Naive thymus-derived CD8-positive, alpha-beta T cell (primary cell): Measurements from ENCODE around the gene S100A7A. TPM values are rescaled to one million over a fixed set of nuclear protein-coding genes. Genes with fewer than 3 reads are reported as not detected.
"Not testable (repeated sequence)": the region's sequence is repeated elsewhere in the genome, so short reads cannot be mapped to it uniquely, and the experiment has no call there.

Experiments used
- ATAC-seq, 2 donors: fragments of 150-1000 bp; cut with Tn5 transposase in 1 of 2; sonication (Bioruptor Pico), chemical (Tn5 transposase) in 1 of 2; 1 replicate in 1 of 2; 2 replicates in 1 of 2; pipeline ENCODE4 v1.10.0; 2021; ENCODE audit warnings: mild to moderate bottlenecking in 2 of 2, moderate library complexity in 2 of 2
- POLR2A ChIA-PET: fragments of 350-600 bp; sonication (Branson Sonifier 250); formaldehyde crosslinking; loops from one replicate; lab custom pipeline; 2021; ENCODE audit warnings: antibody characterized with exemption; lab: Charles Lee
- DNase-seq, 10 donors: peaks; one replicate each; pipeline versions ENCODE4 v3.0.0 to v3.0.0-alpha.2; 2020 to 2022
- H3K27ac Mint-ChIP-seq, 10 donors: one replicate each; pipeline ENCODE4 v1.8.0; 2020 to 2022; ENCODE audit warnings: mild to moderate bottlenecking in 10 of 10, mixed read lengths in 10 of 10, moderate library complexity in 4 of 10, inconsistent platforms in 1 of 10
- H3K27me3 Mint-ChIP-seq, 5 donors: one replicate each; pipeline ENCODE4 v1.8.0; 2021 to 2022; ENCODE audit warnings: mixed read lengths in 5 of 5
- H3K36me3 Mint-ChIP-seq, 3 donors: one replicate each; pipeline ENCODE4 v1.8.0; 2020 to 2022; ENCODE audit warnings: mixed read lengths in 3 of 3, mild to moderate bottlenecking in 2 of 3, inconsistent platforms in 1 of 3
- H3K4me1 Mint-ChIP-seq, 4 donors: one replicate each; pipeline ENCODE4 v1.8.0; 2021 to 2022; ENCODE audit warnings: mixed read lengths in 4 of 4
- H3K4me3 Mint-ChIP-seq, 10 donors: one replicate each; pipeline ENCODE4 v1.8.0; 2020 to 2022; ENCODE audit warnings: mild to moderate bottlenecking in 10 of 10, mixed read lengths in 10 of 10, moderate library complexity in 6 of 10, inconsistent platforms in 1 of 10
- H3K9me3 Mint-ChIP-seq, 9 donors: one replicate each; pipeline ENCODE4 v1.8.0; 2020 to 2022; ENCODE audit warnings: mixed read lengths in 9 of 9, mild to moderate bottlenecking in 3 of 9, inconsistent platforms in 1 of 9, moderate library complexity in 1 of 9
- polyA plus RNA-seq, 3 donors: library from polyadenylated mRNA; unstranded; fragments of 300-500 nt; fragmentation: Illumina TruSeq; gene quantifications; one replicate each; pipeline ENCODE4 v1.2.3, GENCODE V29; 2021
- total RNA-seq, 8 experiments: library from RNA in 2 of 8; stranded (reverse) in 2 of 8; gene quantifications; one replicate each; pipeline ENCODE4 v1.2.3 and lab custom pipeline; 2021 to 2026

S100A7A gene
- total and polyA plus RNA-seq, 5 experiments from 2014 or later: not detected

- POLR2A ChIA-PET: no interaction called here
- H3K9me3 Mint-ChIP-seq: peaks cover 0 to 10% (median 3%) of the 10 kb centered on the region in 9 donors
- H3K27me3 Mint-ChIP-seq: peaks cover 21 to 42% (median 34%) of the 10 kb centered on the region in 5 donors
- no peaks in the 10 kb centered on the region for H3K36me3 Mint-ChIP-seq
- no peak overlapping the region for H3K4me3 Mint-ChIP-seq
- no peak overlapping the region for H3K27ac Mint-ChIP-seq
- DNase-seq (no peak), ATAC-seq (no peak)
- no peaks in the 10 kb centered on the region for H3K4me1 Mint-ChIP-seq
These were observed 992 bp downstream of the S100A7A start for GRCh38 chr1:153417136-153417888.

DNA sequence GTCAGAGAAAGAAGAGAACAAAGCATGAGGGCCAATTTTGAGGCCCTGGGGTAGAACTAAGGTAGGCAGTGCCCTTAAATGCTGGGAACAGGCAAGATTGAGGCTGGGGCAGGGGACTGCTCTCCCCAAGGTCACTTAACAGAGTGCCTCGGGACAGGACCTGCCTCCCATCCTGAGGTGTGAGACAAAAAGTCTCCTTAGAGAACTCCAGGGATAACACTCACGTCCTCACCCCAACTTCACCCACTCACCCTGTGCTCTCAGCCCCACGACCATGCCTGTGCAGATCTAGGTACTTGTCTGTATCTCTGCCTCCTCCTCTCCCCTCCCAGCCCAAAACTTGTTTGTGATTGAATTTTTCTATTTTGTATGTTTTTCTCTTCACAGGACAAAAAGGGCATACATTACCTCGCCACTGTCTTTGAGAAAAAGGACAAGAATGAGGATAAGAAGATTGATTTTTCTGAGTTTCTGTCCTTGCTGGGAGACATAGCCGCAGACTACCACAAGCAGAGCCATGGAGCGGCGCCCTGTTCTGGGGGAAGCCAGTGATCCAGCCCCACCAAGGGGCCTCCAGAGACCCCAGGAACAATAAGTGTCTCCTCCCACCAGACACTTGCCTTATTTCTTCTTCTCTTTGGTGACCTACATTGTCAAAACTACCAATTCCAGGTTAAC, 2.6 kb downstream of the S100A7A start:
- H3K4me1 Mint-ChIP-seq, POLR2A ChIA-PET: not testable (repeated sequence)

GRCh38 chr1:153419436-153419793, 3.1 kb downstream of the S100A7A start:
- H3K9me3 Mint-ChIP-seq, DNase-seq, POLR2A ChIA-PET, H3K4me1 Mint-ChIP-seq, H3K4me3 Mint-ChIP-seq, H3K36me3 Mint-ChIP-seq, ATAC-seq, H3K27ac Mint-ChIP-seq: not testable (repeated sequence)
- H3K27me3 Mint-ChIP-seq: peaks cover 22 to 52% (median 38%) of the 10 kb centered on the region in 5 donors

More for the DNA sequence above, 2.6 kb downstream of the S100A7A start:
- not testable (repeated sequence) for H3K36me3 Mint-ChIP-seq, DNase-seq, H3K4me3 Mint-ChIP-seq, ATAC-seq, H3K27ac Mint-ChIP-seq, H3K9me3 Mint-ChIP-seq
- peaks cover 21 to 47% (median 36%) of the 10 kb centered on the region in 5 donors for H3K27me3 Mint-ChIP-seq

- POLR2A ChIA-PET: no interaction called here
- ATAC-seq: no peak
- no peak overlapping the region for H3K27ac Mint-ChIP-seq
- H3K36me3 Mint-ChIP-seq: no peaks in the 10 kb centered on the region
- H3K9me3 Mint-ChIP-seq: peaks cover 0 to 4% (median 0%) of the 10 kb centered on the region in 9 donors
- DNase-seq: no peak
- peaks cover 25 to 61% (median 45%) of the 10 kb centered on the region in 5 donors for H3K27me3 Mint-ChIP-seq
- no peak overlapping the region for H3K4me3 Mint-ChIP-seq
- H3K4me1 Mint-ChIP-seq: no peaks in the 10 kb centered on the region
These were observed 4.0 kb downstream of the S100A7A start for GRCh38 chr1:153420306-153420705.

DNA sequence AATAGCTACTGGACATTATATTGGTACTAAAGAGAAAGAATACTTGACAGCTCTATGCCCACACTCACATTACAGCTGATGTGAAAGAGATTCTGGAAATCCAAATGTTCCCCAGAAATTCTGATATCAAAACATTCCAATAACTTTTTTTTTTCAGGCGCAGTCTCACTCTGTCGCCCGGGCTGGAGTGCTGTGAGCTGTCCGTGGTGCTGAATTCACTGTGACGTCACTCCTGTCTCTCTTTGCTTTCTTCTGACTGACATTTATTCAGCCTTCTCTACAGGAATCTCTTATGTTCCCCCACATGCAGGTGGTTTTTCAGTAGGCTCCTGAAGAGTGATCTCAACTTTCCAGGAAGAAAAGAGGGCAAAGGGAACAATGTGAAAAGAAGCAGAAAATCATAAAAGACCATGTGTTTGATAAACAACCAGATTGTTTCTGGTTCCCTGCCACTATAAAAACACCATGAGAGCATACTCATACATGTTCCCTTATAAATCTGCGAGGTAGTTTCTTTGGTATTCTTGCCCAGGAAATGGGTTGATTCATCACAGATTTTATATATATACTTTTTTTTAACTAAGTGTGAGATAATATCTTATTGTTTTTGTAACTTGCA, 6.2 kb downstream of the S100A7A start:
- no peak overlapping the region for H3K4me3 Mint-ChIP-seq
- no peaks in the 10 kb centered on the region for H3K36me3 Mint-ChIP-seq
- no peaks in the 10 kb centered on the region for H3K4me1 Mint-ChIP-seq
- peaks cover 29 to 81% (median 48%) of the 10 kb centered on the region in 5 donors for H3K27me3 Mint-ChIP-seq
- H3K27ac Mint-ChIP-seq: no peak overlapping the region
- peaks cover 0 to 4% (median 0%) of the 10 kb centered on the region in 9 donors for H3K9me3 Mint-ChIP-seq
- POLR2A ChIA-PET: no interaction called here
- ATAC-seq (peak; percentile 53 to 54), DNase-seq (peak; percentile 38 to 68 (median 62))

DNA sequence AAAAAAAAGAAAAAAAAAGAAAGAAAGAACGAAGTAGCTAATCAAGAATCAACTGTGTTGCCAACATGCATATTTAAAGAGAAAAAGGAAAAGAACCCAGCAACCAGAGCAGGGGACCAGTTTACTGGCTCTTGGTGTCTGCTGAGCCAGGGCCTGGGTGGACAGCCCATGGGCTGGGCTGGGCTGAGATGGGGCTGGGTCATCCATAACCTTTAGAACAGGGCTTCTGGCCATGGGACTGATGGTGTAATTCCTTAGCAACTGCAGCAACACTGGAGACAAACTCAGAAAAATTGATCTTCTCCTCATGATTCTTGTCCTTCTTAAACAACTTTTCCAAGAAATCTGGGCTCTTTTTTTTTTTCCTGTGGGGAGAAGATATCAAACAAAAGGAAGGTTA, 10.5 kb downstream of the S100A7A start:
- Mint-ChIP-seq H3K4me1 (no peaks in the 10 kb centered on the region), H3K9me3 (peaks cover 0 to 4% (median 0%) of the 10 kb centered on the region in 9 donors), H3K27ac (no peak overlapping the region), H3K27me3 (peaks cover 16 to 62% (median 33%) of the 10 kb centered on the region in 5 donors), H3K36me3 (no peaks in the 10 kb centered on the region), H3K4me3 (no peak overlapping the region)
- no peak for DNase-seq
- ATAC-seq: no peak
- POLR2A ChIA-PET: no interaction called here

GRCh38 chr1:153428073-153428638, 11.8 kb downstream of the S100A7A start:
- DNase-seq (no peak), ATAC-seq (no peak)
- Mint-ChIP-seq H3K36me3 (no peaks in the 10 kb centered on the region), H3K9me3 (peaks cover 0 to 4% (median 0%) of the 10 kb centered on the region in 9 donors), H3K4me1 (no peaks in the 10 kb centered on the region), H3K27ac (no peak overlapping the region), H3K27me3 (peaks cover 16 to 62% (median 28%) of the 10 kb centered on the region in 5 donors), H3K4me3 (no peak overlapping the region)
- POLR2A ChIA-PET: no interaction called here

GRCh38 chr1:153428791-153429190, 12.5 kb downstream of the S100A7A start:
- H3K4me3 Mint-ChIP-seq: no peak overlapping the region
- H3K27me3 Mint-ChIP-seq: peaks cover 16 to 57% (median 26%) of the 10 kb centered on the region in 5 donors
- DNase-seq (no peak), ATAC-seq (no peak)
- H3K36me3 Mint-ChIP-seq: no peaks in the 10 kb centered on the region
- H3K9me3 Mint-ChIP-seq: peaks cover 0 to 4% (median 0%) of the 10 kb centered on the region in 9 donors
- H3K4me1 Mint-ChIP-seq: no peaks in the 10 kb centered on the region
- peak overlapping the region in 1 of 10 donors; percentile 56 for H3K27ac Mint-ChIP-seq
- POLR2A ChIA-PET: no interaction called here

DNA sequence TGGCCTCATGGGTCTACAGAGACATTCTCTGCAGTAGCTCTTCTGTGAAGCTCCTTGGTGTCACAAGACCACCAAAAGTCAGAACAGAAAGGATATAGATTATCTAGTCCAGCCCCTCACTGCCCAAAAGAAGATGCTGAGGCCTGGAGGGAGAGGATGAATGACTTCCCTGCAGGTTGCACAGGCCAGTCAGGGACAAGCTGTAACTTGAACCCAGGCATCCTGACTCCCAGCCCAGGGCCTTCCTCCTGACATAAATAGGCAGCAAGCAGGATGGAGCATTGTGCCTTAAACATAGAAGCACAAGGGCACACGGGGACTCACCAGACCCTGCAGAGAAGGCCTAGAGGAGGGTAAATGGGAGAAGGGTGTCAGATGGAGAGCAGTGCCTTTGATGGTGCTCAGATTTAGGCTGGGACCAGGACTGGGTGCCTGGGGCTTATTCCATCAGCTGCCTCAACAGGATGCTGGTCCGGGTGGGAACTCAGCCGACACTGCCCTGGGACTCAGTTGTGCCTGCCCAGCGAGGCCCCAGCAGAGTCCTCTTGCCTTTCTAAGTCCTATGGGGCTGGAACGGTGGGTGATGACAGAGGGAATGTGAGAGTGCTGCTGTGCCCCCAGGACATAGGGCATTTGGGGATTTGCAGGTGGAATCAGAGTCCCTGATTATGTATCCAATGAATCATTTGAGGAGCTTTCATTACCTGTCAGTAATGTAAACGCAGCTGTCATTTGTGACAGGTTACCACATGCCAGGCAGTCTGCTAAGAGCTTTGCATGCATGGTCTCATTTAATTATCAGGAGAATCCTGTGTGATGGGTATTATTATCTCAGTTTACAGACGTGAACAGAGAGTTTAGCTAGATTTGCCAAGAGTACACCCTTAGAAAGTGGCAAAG, 13.2 kb downstream of the S100A7A start:
- Mint-ChIP-seq H3K4me1 (no peaks in the 10 kb centered on the region), H3K9me3 (peaks cover 0 to 4% (median 0%) of the 10 kb centered on the region in 9 donors), H3K27me3 (peaks cover 14 to 53% (median 23%) of the 10 kb centered on the region in 5 donors), H3K4me3 (no peak overlapping the region), H3K27ac (no peak overlapping the region), H3K36me3 (no peaks in the 10 kb centered on the region)
- POLR2A ChIA-PET: no interaction called here
- DNase-seq (no peak), ATAC-seq (no peak)

- Mint-ChIP-seq H3K36me3 (no peaks in the 10 kb centered on the region), H3K4me1 (no peaks in the 10 kb centered on the region), H3K27ac (no peak overlapping the region), H3K4me3 (no peak overlapping the region), H3K27me3 (peaks cover 12 to 53% (median 17%) of the 10 kb centered on the region in 5 donors), H3K9me3 (no peaks in the 10 kb centered on the region)
- POLR2A ChIA-PET: no interaction called here
- ATAC-seq (no peak), DNase-seq (no peak)
These were observed 13.8 kb downstream of the S100A7A start for GRCh38 chr1:153430166-153430553.

DNA sequence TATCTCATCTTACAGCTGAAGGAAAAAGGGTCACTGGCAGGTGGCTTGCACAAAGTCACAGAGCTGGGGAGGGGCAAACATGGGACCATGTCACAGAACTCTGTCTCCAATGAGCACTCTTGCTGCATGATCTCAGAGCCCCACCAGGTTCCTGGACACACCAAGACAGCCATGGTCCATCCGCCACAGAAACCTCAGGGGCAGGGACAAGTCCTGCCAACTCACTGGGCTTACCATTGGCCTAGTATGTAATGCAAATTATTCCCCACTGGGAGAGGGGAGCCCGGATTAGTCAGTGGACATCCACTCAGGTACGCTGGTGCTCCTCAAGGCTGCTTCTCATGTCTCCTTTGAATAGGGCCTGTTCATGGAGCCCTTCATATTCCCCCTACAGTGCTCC, 14.2 kb downstream of the S100A7A start:
- ATAC-seq (no peak), DNase-seq (no peak)
- no peaks in the 10 kb centered on the region for H3K4me1 Mint-ChIP-seq
- POLR2A ChIA-PET: no interaction called here
- H3K36me3 Mint-ChIP-seq: no peaks in the 10 kb centered on the region
- peaks cover 12 to 49% (median 17%) of the 10 kb centered on the region in 5 donors for H3K27me3 Mint-ChIP-seq
- H3K27ac Mint-ChIP-seq: no peak overlapping the region
- H3K9me3 Mint-ChIP-seq: no peaks in the 10 kb centered on the region
- no peak overlapping the region for H3K4me3 Mint-ChIP-seq

- Mint-ChIP-seq H3K36me3 (no peaks in the 10 kb centered on the region), H3K4me3 (no peak overlapping the region), H3K27ac (no peak overlapping the region), H3K9me3 (no peaks in the 10 kb centered on the region), H3K27me3 (peaks cover 12 to 46% (median 15%) of the 10 kb centered on the region in 5 donors), H3K4me1 (no peaks in the 10 kb centered on the region)
- DNase-seq (no peak), ATAC-seq (no peak)
- POLR2A ChIA-PET: no interaction called here
These were observed 14.7 kb downstream of the S100A7A start for GRCh38 chr1:153431002-153431401.
